GM13977 (cell line): ENCODE measurements around the gene TMEM140.

Source experiments
- DNase-seq: peaks from one replicate; pipeline ENCODE4 v3.0.0; 2012; ENCODE audit warnings: low spot score
- CTCF ChIP-seq: IDR thresholded peaks from 2 replicates; pipeline ENCODE4 v1.5.1; 2012; ENCODE audit warnings: mild to moderate bottlenecking, control low read depth; ENCODE audit not compliant: insufficient read depth; ENCODE audit errors: extremely low read depth, missing control alignments
- in situ Hi-C: fragments of 300-500 bp; cut with MboI; formaldehyde crosslinking; loops from one replicate; pipeline ENCODE4 v1.12.0; 2022; ENCODE audit warnings: low sequenced_read_pairs, low pct_unique_long_range_greater_than_20kb, mixed read lengths, inconsistent platforms; ENCODE audit not compliant: unreplicated experiment

The TMEM140 gene

GRCh38 chr7:135156290-135156689 lies 8.4 kb downstream of the TMEM140 start:
- no peak for DNase-seq
- TF ChIP-seq CTCF = no peak
- in situ Hi-C loops = loop anchor here (10.0 kb wide), 1 partner anchor 161 kb away; no protein-coding TSS in a partner anchor

- TF ChIP-seq CTCF = no peak
- in situ Hi-C loops = loop anchor here (10.0 kb wide), 1 partner anchor 163 kb away; no protein-coding TSS in a partner anchor
- no peak for DNase-seq
Observed at GRCh38 chr7:135158141-135158655, 10.3 kb downstream of the TMEM140 start.

DNA sequence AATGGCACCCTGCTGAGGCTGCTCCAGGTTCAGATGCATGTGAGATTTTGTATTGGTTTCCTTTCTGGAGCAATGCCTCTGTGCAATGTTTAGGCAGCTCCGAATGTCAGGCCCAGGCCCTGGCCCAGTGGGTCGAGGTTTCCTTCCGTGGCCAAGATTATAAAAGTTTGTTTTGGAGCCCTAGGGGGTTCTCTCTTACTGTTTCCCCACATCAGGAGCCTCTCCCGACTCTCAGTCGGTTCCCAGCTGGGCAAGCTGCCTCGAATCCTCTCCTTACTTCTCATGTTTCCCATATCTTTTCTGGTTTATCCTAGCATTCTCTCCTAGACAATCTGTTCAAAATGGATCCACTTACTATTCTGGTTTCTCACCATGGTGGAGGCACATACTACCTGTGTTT lies 11.0 kb downstream of the TMEM140 start:
- no peak for TF ChIP-seq CTCF
- DNase-seq = no peak
- in situ Hi-C loops = loop anchor here (10.0 kb wide), 1 partner anchor 164 kb away; no protein-coding TSS in a partner anchor

DNA sequence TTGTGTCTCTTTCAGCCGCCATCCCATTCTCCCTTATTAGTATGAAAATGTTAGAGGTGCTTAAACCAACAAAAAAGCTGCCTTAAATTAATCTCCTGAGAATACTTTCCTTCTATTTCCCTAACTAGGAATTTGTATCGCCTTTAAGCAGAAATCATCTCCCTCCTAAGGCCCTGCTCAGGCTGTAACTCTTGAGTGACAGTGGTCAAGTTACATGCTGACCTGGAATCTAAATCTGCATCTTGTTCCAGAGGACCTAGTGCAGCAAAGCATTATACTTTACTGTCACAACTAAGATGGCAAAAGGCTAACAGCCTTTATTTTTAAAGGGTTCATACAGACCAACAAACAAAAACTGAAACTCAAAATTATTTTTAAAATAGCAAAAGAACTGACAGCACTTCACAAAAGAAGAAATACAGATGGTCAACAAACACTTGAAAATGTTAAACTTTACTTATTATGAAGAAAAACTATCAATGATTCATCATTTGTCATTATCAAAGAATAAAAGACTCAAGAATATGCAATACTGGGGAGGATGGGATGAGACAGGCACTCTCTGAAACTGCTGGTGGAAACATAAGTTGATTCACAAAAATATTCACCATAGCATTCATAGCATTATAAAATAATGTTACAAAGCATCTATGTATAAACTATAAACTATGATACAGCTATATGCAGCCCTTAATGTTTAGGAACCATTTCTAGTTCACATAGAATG lies 11.7 kb downstream of the TMEM140 start:
- in situ Hi-C loops = loop anchor here (10.0 kb wide), 1 partner anchor 165 kb away; no protein-coding TSS in a partner anchor
- no peak for DNase-seq
- no peak for TF ChIP-seq CTCF

DNA sequence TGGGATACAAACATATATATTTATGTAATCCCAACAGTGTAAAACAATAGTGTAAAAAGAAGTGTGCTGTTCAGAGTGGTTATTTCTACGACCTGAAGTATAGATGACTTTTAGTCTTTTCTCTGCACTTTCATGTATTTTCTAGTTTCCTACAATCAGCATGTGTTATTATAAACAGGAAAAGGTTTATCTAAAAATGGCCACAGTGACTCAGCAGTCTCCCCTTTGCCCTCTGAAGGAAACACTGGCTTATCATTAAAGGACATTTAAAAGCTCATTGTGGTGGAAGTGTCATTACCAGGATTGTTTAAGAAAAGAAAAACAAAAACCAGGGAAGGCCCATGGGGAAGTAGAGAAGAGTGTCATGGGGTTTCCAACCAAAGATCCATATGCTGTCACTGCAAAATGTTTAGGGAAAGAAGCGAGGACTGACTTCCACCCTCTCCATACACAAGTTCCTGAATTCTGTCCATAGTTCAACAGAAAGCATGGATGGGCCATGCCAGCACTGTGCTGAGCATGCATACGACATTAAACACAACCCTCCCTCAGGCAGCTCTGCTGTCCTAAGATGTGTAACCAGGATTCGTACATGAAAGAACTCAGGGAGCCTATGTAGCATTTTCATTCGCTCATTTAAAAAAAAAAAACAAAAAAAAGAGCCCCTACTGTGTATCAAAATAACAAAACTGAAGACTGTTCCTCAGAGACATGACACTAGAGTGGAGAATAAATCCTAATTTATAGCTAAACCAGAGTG lies 12.4 kb downstream of the TMEM140 start:
- in situ Hi-C loops = no loop called here
- no peak for TF ChIP-seq CTCF
- peak; percentile 17 for DNase-seq

DNA sequence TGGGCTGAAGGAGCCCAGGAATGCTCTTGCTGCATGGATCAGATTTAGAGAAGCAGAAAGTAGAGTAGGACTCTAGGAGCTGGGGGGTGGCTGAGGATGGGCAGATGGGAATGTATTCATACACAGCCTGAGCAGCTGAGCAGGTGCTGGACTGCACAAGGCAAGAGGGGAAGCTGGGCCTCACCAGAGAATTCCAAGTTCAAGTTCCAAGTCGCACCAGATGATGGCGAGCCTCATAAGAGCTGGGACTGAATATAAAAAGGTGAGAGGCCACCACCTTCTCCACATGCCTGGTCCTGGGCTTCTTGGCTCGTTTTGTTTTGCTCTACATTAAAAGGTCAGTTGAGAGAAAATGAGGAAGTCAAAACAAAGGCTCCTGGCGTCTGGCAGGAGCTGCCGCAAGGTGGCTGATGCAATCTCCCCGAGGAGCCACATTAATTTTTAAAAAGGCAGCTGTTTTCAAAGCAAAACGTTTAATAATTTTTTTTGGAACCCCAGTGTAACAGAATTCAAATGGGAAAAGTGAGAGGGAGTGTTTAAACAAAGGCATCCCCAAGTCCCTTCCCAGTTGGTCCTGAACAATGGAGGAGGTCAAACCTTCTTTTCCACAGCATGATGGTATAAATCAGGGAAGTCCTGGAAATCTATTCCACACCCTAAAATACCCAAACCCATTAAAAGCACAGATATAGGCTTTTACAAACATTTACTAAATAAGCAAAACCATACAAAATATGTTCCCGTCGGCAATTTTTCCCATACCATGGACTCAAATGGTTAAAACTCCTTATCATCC lies 13.2 kb downstream of the TMEM140 start:
- peak; percentile 21 for DNase-seq
- TF ChIP-seq CTCF = peak; percentile 17
- in situ Hi-C loops = no loop called here
